ENCODE data around the gene CDK5RAP3.

- no peak for TF ChIP-seq ZNF133 (tag by site-specific recombination; IDR thresholded peaks at IDR 0.05)
- no peak for TF ChIP-seq CTCF (tag by site-specific recombination; IDR thresholded peaks at IDR 0.05)
- no peak for TF ChIP-seq ATF2 (tag by site-specific recombination; IDR thresholded peaks at IDR 0.05; ENCODE audit: low read depth)
- TF ChIP-seq SP2 (tag by site-specific recombination; IDR thresholded peaks at IDR 0.05): no peak
- TF ChIP-seq ZNF626 (tag by site-specific recombination; IDR thresholded peaks at IDR 0.05): no peak
Observed at GRCh38 chr17:48013876-48014594, 43.1 kb downstream of the CDK5RAP3 start.
